Activated T-helper 1 cell treated with anti-CD3 and anti-CD28 coated beads, Interleukin-12 subunit alpha, Interleukin-12 subunit beta, Interleukin-2, Interleukin-4 antibody, amounts not matched to agents 30 ng/mL and 10 ng/mL and 1 ng/mL, durations not matched to agents 14 hours and 24 hours and 36 hours (primary cell): Measurements from ENCODE around the gene DDHD1. TPM values are rescaled to one million over a fixed set of nuclear protein-coding genes. Genes with fewer than 3 reads are reported as not detected.

Experiments used
- DNase-seq: peaks from one replicate; pipeline ENCODE4 v3.0.0; 2021; ENCODE audit warnings: low spot score
- H3K27ac Mint-ChIP-seq: one replicate; pipeline ENCODE4 v1.8.0; 2021; ENCODE audit warnings: mild to moderate bottlenecking, mixed read lengths
- H3K27me3 Mint-ChIP-seq: one replicate; pipeline ENCODE4 v1.8.0; 2022; ENCODE audit warnings: mild to moderate bottlenecking, moderate library complexity, mixed read lengths; ENCODE audit not compliant: insufficient read depth
- H3K36me3 Mint-ChIP-seq: one replicate; pipeline ENCODE4 v1.8.0; 2021; ENCODE audit warnings: low read depth, mixed read lengths
- H3K4me1 Mint-ChIP-seq: one replicate; pipeline ENCODE4 v1.8.0; 2021; ENCODE audit warnings: low read depth, mixed read lengths
- H3K4me3 Mint-ChIP-seq: one replicate; pipeline ENCODE4 v1.8.0; 2021; ENCODE audit warnings: mild to moderate bottlenecking, moderate library complexity, mixed read lengths
- H3K9me3 Mint-ChIP-seq: one replicate; pipeline ENCODE4 v1.8.0; 2021; ENCODE audit warnings: mixed read lengths
- intact Hi-C: fragments of 100-400 bp; cut with micrococcal nuclease; formaldehyde crosslinking; loops from one replicate; pipeline ENCODE4 v1.15.1; 2024
- total RNA-seq: library from RNA; stranded (reverse); gene quantifications from 2 replicates; pipeline ENCODE4 v1.2.3, GENCODE V29; 2022

The DDHD1 gene
- total RNA-seq, 1 donor from 2014 or later, result 85.5 TPM

GRCh38 chr14:53060046-53060445, 93.1 kb downstream of the DDHD1 start:
- Mint-ChIP-seq H3K9me3 (no peaks in the 10 kb centered on the region), H3K4me3 (no peak overlapping the region), H3K27me3 (no peaks in the 10 kb centered on the region), H3K36me3 (peaks cover 21% of the 10 kb centered on the region), H3K27ac (no peak overlapping the region), H3K4me1 (peaks cover 28% of the 10 kb centered on the region)
- intact Hi-C loops, result no loop called here
- DNase-seq, result no peak

GRCh38 chr14:53055003-53055402, 98.1 kb downstream of the DDHD1 start:
- intact Hi-C loops, result loop anchor here (1.0 to 5.0 kb wide), 6 partner anchors 54 to 323 kb away; partner anchors contain the start of genes DDHD1 and STYX
- no peak for DNase-seq
- Mint-ChIP-seq H3K4me1 (peaks cover 13% of the 10 kb centered on the region), H3K9me3 (no peaks in the 10 kb centered on the region), H3K36me3 (peaks cover 27% of the 10 kb centered on the region), H3K27ac (no peak overlapping the region), H3K4me3 (no peak overlapping the region), H3K27me3 (no peaks in the 10 kb centered on the region)

DNA sequence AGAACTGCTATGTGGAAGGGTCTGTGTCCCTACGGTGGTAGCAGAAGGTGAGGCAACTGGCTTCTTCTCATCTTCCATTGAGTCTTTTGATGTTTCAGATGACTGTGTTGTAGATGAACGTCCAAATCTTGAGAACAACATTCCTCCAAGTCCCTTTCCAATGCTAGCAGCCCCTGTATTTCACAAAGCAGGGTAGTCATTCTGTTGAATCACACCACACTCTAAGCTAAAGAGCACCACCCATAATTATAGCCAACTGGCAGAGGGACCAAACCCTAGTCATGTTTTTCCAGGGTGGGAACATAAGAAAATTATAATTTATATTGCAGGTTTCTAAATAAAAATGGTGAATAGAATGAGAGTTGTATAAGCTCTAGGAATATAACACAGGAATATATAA, 98.7 kb downstream of the DDHD1 start:
- Mint-ChIP-seq H3K27me3 (no peaks in the 10 kb centered on the region), H3K27ac (no peak overlapping the region), H3K4me1 (peaks cover 12% of the 10 kb centered on the region), H3K36me3 (peaks cover 29% of the 10 kb centered on the region), H3K9me3 (no peaks in the 10 kb centered on the region), H3K4me3 (no peak overlapping the region)
- intact Hi-C loops, result loop anchor here (2.0 kb wide), 4 partner anchors 54 to 252 kb away; partner anchors contain the start of gene DDHD1
- DNase-seq, result no peak

DNA sequence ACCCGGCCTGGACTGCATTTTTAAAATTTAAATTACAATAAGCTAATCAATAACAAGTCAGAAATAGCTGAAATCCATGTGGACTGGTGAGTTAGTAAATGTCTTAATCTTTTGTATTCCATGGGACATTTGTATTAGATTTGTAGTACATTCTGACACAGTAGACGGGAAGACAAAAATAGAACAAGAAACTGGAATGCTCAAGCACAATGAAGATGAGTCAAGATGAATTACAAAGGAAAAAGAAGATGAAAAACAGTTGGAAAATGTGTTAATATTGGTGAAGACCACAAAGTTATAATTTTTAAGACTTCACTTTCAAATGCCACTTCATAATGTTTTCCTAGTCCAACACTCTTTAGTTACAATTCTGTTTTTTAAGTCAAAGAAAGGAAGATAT, 104.5 kb downstream of the DDHD1 start:
- Mint-ChIP-seq H3K4me3 (no peak overlapping the region), H3K27me3 (no peaks in the 10 kb centered on the region), H3K9me3 (no peaks in the 10 kb centered on the region), H3K4me1 (no peaks in the 10 kb centered on the region), H3K36me3 (peaks cover 46% of the 10 kb centered on the region), H3K27ac (no peak overlapping the region)
- no peak for DNase-seq
- intact Hi-C loops, result no loop called here

DNA sequence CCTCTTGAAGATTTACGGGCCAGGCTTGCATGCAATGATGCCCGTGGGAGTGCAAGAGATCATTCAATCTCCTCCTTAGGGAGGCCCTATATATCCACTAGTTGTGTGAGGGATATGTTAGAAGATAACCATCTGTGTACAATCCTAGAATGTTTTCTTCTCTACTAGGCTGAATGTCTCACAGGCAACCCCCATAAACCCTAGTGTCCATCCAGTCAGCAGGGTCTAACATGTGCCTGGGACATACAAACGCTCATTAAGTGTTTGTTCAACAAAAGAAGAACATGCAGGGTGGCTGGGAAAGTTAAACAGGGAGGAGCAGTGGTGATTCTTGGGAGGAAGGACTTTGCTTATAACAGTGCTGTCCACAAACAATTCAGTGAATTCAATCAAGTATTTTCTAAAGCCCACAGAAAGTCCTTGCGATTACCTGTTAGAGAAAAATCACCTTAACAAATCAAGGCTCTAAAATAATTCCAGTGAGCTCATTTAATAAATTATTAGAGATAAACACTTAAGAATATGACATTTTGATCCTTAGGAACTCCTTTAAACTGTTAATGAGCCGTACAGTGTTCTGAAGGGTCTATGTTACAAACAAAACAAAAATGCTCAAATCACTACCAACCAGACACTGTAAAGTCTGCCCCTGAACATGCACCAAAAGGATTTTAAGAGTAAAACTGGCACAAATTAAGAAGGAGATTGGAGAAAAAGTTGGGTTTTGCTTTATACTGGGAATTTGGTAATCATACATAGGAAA, 105.6 kb downstream of the DDHD1 start:
- no peaks in the 10 kb centered on the region for H3K4me1 Mint-ChIP-seq
- no peak for DNase-seq
- H3K27ac Mint-ChIP-seq, result no peak overlapping the region
- no peak overlapping the region for H3K4me3 Mint-ChIP-seq
- H3K27me3 Mint-ChIP-seq, result no peaks in the 10 kb centered on the region
- no peaks in the 10 kb centered on the region for H3K9me3 Mint-ChIP-seq
- peaks cover 46% of the 10 kb centered on the region for H3K36me3 Mint-ChIP-seq
- intact Hi-C loops, result no loop called here

GRCh38 chr14:53044486-53044885, 108.6 kb downstream of the DDHD1 start:
- H3K27ac Mint-ChIP-seq, result no peak overlapping the region
- H3K9me3 Mint-ChIP-seq, result no peaks in the 10 kb centered on the region
- peaks cover 59% of the 10 kb centered on the region for H3K36me3 Mint-ChIP-seq
- intact Hi-C loops, result no loop called here
- DNase-seq, result no peak
- H3K27me3 Mint-ChIP-seq, result no peaks in the 10 kb centered on the region
- H3K4me1 Mint-ChIP-seq, result no peaks in the 10 kb centered on the region
- no peak overlapping the region for H3K4me3 Mint-ChIP-seq

- intact Hi-C loops, result no loop called here
- Mint-ChIP-seq H3K27ac (no peak overlapping the region), H3K9me3 (no peaks in the 10 kb centered on the region), H3K27me3 (no peaks in the 10 kb centered on the region), H3K4me1 (no peaks in the 10 kb centered on the region), H3K36me3 (peaks cover 68% of the 10 kb centered on the region), H3K4me3 (no peak overlapping the region)
- DNase-seq, result no peak
Observed at GRCh38 chr14:53043027-53043581, 110.0 kb downstream of the DDHD1 start.

- Mint-ChIP-seq H3K4me1 (no peaks in the 10 kb centered on the region), H3K27ac (no peak overlapping the region), H3K9me3 (no peaks in the 10 kb centered on the region), H3K36me3 (peaks cover 71% of the 10 kb centered on the region), H3K27me3 (no peaks in the 10 kb centered on the region), H3K4me3 (no peak overlapping the region)
- intact Hi-C loops, result no loop called here
- DNase-seq, result no peak
Observed at GRCh38 chr14:53042480-53042879, 110.6 kb downstream of the DDHD1 start.

DNA sequence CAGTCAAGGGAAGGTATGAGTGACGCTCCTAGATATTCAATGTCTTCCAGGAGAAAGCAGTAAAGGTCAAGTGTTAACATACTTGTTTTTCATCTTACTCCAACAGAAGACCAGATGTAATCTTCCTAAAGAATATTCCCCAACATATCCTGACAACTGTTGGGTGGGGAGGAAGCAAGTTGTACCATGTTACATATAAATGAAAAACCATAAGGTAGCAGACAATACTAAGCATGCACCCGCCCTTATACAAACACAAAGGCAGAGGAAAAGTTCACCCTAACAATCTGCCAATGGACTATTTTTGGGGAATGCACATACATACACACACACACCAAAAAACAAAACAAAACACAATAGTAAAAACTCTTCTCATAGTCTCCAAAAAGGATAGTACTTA, 112.1 kb downstream of the DDHD1 start:
- Mint-ChIP-seq H3K4me3 (no peak overlapping the region), H3K27ac (no peak overlapping the region), H3K36me3 (peaks cover 72% of the 10 kb centered on the region), H3K4me1 (peaks cover 3% of the 10 kb centered on the region), H3K9me3 (no peaks in the 10 kb centered on the region), H3K27me3 (no peaks in the 10 kb centered on the region)
- no peak for DNase-seq
- intact Hi-C loops, result no loop called here

DNA sequence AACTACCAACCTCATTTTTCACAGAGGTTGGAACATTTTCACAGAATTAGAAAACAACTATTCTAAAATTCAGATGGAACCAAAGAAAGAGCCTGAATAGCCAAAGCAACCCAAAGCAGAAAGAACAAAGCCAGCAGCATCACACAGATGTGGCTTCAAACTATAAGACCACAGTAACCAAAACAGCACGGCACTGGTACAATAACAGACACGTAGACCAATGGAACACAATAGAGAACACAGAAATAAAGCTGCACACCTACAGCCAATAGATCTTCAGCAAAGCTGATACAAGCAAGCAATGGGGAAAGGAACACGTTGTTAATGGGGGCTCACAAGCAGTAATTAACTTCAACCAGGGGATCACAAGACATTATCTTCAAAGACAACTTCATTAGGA, 114.5 kb downstream of the DDHD1 start:
- DNase-seq, result no peak
- no peak overlapping the region for H3K4me3 Mint-ChIP-seq
- peaks cover 14% of the 10 kb centered on the region for H3K4me1 Mint-ChIP-seq

DNA sequence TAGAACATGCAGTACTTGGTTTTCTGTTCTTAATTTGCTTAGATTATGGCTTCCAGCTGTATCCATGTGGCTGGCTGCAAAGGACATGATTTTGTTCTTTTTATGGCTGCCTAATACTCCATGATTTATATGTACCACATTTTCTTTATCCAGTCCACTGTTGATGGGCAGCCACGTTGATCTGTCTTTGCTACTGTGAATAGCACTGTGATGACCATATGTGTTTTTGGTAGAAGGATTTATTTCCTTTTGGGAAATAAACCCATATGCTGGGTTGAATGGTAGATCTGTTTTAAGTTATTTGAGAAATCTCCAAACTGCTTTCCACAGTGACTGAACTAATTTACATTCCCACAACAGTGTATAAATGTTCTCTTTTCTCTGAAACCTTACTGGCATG, 116.1 kb downstream of the DDHD1 start:
- intact Hi-C loops, result no loop called here
- no peaks in the 10 kb centered on the region for H3K9me3 Mint-ChIP-seq
- peaks cover 21% of the 10 kb centered on the region for H3K4me1 Mint-ChIP-seq
- no peak for DNase-seq
- H3K27me3 Mint-ChIP-seq, result no peaks in the 10 kb centered on the region
- no peak overlapping the region for H3K4me3 Mint-ChIP-seq
- no peak overlapping the region for H3K27ac Mint-ChIP-seq
- peaks cover 66% of the 10 kb centered on the region for H3K36me3 Mint-ChIP-seq

More for the DNA sequence above, 114.5 kb downstream of the DDHD1 start:
- intact Hi-C loops, result no loop called here
- Mint-ChIP-seq H3K27me3 (no peaks in the 10 kb centered on the region), H3K36me3 (peaks cover 67% of the 10 kb centered on the region), H3K27ac (peak overlapping the region; percentile 50), H3K9me3 (no peaks in the 10 kb centered on the region)

GRCh38 chr14:53035336-53036210, 117.5 kb downstream of the DDHD1 start:
- Mint-ChIP-seq H3K4me3 (no peak overlapping the region), H3K9me3 (no peaks in the 10 kb centered on the region), H3K27ac (no peak overlapping the region), H3K4me1 (peaks cover 35% of the 10 kb centered on the region), H3K27me3 (no peaks in the 10 kb centered on the region), H3K36me3 (peaks cover 63% of the 10 kb centered on the region)
- no peak for DNase-seq
- intact Hi-C loops, result no loop called here

DNA sequence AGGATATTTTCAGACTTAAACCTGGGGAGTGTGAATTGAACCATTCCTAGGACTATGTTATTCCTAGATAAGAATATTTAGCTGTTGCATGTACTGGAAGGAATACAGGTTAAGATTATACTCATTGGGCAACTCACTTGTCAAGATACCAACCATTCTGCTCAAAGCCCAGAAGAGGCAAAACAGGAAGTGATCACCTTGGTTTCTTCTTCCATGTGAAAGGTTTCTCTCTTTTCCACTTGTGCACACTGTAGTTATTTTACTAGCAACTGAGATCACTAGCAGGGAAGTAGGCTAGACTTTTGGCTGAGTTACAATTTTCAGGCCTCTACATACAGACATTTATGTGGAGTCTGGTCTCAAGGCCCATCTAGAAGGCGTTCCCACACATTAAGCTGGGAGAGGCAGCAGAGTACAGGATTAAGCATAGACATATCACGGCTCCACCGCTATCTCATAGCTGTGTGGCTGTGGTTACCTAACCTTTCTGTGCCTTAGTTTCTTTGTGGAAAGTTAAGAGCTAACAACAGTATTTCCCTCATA, 118.4 kb downstream of the DDHD1 start:
- intact Hi-C loops, result no loop called here
- Mint-ChIP-seq H3K36me3 (peaks cover 63% of the 10 kb centered on the region), H3K4me1 (peaks cover 43% of the 10 kb centered on the region), H3K4me3 (no peak overlapping the region), H3K9me3 (no peaks in the 10 kb centered on the region), H3K27ac (no peak overlapping the region), H3K27me3 (no peaks in the 10 kb centered on the region)
- DNase-seq, result no peak
